GM10248 (cell line): ENCODE data around the gene CPD.

Experiments
- CTCF ChIA-PET: fragments of 300-600 bp; sonication (Branson Sonifier 250); formaldehyde crosslinking; extraction: SDS; loops from one replicate; lab custom pipeline; 2021; ENCODE audit warnings: antibody characterized with exemption; lab: Yijun Ruan, JAX
- POLR2A ChIA-PET: fragments of 350-650 bp; sonication (Branson Sonifier 250); formaldehyde crosslinking; extraction: SDS; loops from one replicate; lab custom pipeline; 2020; ENCODE audit warnings: antibody characterized with exemption; lab: Yijun Ruan, JAX
- DNase-seq: peaks from one replicate; pipeline ENCODE4 v3.0.0; 2012; ENCODE audit errors: extremely low spot score
- TF ChIP-seq, protein P1 (sequence below): IDR thresholded peaks from 2 replicates; pipeline ENCODE4 v1.5.1; 2012; ENCODE audit warnings: mild to moderate bottlenecking, low read depth; ENCODE audit errors: extremely low read depth, missing control alignments, control extremely low read depth

CPD gene

GRCh38 chr17:30519166-30519565, 140.4 kb downstream of the CPD start:
- TF ChIP-seq, protein P1, sequence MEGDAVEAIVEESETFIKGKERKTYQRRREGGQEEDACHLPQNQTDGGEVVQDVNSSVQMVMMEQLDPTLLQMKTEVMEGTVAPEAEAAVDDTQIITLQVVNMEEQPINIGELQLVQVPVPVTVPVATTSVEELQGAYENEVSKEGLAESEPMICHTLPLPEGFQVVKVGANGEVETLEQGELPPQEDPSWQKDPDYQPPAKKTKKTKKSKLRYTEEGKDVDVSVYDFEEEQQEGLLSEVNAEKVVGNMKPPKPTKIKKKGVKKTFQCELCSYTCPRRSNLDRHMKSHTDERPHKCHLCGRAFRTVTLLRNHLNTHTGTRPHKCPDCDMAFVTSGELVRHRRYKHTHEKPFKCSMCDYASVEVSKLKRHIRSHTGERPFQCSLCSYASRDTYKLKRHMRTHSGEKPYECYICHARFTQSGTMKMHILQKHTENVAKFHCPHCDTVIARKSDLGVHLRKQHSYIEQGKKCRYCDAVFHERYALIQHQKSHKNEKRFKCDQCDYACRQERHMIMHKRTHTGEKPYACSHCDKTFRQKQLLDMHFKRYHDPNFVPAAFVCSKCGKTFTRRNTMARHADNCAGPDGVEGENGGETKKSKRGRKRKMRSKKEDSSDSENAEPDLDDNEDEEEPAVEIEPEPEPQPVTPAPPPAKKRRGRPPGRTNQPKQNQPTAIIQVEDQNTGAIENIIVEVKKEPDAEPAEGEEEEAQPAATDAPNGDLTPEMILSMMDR, result no peak
- POLR2A ChIA-PET, result no interaction called here
- no peak for DNase-seq
- CTCF ChIA-PET, result interaction anchor here (1.0 kb wide), 1 partner anchor 12 kb away, joined by 3 read pairs; no protein-coding TSS in a partner anchor
